GF-D8 (cell line): Measurements from ENCODE around the gene PPP1R27.

Experiments
- DNase-seq: peaks from one replicate; lab custom pipeline; 2025; lab: John Stamatoyannopoulos, UW

Gene PPP1R27

DNA sequence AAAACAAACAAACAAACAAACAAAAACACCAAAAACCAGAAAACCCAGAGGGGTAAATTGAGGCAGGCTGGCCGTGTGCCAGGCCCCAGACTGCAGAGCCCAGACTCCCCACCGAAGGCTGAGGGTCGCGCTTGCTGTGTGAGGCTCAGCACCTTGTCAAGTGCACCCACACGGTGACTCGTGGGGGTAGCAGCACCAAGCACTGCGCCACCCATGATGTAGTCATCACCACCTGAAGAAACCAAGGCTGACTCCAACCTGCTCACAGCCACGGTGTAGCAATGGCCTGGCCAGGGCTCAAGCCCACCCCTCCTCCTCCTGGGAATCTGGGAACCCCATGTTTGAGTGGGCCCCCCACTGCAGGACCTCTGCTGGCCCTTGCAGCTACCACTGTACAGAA is 13.7 kb downstream of the PPP1R27 start:
- DNase-seq = no peak

DNA sequence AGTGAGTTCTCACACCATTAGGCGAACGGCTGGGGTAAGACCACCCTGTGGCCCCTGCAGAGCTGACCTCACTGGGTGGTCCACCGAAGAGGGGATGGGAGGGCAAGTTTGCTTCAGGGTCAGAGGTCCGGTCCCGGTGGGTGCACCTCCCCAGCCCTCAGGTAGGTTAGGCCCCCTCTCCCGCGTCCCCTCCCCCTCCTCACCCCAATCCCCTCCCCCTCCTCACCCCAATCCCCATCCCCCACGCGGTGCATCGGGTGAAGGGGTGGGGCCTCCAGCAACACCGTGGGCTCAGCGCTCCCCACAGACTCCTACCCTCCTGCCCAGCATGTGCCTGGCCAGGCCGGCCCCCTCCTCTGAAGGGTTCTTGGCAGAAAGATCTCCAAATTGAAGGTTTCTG is 15.1 kb downstream of the PPP1R27 start:
- DNase-seq = no peak

DNA sequence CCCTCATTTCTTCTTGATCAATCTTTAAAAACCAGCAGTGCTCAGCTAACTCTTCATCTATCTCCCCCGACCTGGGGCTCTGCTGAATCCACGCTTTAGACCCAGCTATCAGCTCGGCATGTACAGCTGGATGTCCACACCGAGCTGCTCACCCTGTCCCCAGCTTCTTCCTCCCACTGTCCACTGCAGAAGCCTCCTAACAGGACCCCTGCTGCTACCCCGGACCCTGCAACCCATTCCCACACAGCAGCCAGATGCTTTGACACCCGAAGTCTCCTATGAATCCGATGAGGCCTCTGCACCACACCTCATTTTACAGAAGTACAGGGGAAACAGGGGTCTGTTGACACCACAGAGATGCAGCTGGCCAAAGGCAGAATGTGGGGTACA is 17.1 kb downstream of the PPP1R27 start:
- no peak for DNase-seq

DNA sequence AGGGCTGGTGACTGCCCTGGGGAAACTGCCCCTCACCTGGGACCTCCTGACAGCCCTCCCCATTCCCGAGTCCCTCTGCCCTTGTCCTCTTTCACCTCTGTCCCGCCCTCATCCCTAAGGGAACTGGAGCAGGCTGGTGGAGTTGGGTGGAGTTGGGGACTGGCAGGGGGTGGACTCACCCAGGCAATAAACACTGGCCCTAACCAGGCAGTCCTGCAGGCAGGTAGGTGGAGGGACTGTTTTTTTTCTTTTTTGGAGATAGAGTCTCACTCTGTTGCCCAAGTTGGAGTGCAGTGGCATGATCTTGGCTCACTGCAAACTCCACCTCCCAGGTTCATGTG is 19.2 kb downstream of the PPP1R27 start:
- DNase-seq = no peak

DNA sequence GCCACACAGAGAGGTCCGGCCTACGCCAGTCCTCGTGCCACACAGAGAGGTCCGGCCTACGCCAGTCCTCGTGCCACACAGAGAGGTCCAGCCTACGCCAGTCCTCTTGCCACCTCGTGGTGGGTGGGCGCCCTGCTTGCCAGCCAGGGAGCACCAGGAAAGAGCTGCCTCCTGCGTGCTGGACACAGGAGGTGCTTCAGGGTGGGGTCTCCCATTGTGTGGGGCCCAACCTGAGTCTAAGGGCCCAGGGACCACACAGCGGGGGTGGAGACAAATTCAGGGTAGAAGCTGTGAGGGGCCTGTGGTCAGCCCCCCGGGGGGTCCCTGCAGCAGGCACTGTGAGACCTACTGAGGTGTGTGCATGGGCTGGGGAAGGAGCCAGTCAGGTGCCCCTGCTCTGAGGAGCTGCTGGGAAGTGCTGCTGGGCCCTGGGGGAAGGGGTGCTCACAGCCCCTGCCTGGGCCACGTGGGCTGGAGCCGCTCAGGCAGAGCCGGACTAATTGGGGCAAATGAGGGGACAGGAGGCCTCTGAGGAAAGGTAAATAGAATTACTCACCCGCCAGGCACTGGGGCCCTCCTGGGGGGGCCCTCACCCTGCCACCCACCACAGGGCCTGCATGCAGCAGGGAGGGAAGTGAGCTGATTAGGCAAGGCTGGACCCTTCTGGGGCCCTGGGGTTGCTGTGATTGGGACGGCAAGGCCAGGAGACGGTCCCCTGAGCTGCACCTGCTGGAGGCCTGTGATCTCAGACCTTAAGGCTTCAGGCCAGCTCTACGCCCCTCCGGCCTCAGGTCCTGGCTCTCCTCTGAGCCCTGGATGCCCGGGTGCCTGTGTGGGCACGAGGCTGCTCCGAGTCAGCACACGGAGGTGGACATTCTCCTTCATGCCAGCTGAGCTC is 19.9 kb downstream of the PPP1R27 start:
- no peak for DNase-seq

DNA sequence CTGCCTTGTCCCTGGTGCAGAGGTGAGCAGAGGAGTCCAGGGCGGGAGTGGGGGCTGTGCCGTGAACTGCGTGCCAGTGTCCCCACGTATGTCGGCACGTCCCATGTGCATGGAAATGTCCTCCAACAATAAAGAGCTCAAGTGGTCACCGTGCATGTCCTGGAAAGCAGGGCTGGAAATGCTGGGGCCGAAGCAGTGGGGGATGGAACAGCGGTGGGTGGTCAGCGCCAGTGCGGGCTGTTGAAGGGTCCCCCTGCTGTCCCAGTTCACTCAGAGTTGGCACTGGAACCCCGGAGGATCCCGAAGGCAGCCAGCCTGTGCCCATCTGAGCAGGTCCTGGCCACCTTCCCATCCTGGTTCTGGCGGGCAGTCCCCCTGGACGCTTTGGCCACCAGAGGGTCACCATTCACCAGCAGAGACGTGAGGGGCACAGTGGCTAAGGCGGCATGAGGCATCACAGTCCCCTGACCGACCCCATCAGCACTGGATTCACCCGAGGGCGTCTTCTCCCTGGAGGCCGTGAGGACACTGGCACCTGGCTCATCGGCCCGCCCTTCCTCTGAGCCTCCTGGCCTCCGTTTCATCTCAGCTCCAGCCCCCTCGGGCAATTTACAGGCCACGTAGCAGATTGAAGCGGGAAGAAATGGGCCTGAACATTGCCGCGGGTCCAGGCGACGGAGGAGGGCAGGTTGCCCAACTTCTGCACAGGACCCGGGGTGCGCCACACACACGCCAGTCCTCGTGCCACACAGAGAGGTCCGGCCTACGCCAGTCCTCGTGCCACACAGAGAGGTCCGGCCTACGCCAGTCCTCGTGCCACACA is 20.8 kb downstream of the PPP1R27 start:
- no peak for DNase-seq

DNA sequence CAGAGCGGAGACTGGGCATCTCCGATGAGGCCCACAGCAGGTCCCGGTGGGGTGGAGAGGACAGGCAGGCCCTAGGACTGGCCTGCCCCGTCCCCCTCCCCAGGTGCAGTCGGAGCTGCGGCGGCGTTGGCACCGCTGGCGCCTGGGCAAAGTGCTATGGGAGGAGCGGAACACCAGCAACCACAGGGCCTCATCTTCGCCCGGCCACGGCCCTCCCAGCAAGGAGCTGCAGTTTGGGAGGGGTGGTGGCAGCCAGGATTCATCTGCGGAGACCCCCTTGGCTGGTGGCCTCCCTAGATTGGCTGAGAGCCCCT is 21.5 kb downstream of the PPP1R27 start:
- no peak for DNase-seq

DNA sequence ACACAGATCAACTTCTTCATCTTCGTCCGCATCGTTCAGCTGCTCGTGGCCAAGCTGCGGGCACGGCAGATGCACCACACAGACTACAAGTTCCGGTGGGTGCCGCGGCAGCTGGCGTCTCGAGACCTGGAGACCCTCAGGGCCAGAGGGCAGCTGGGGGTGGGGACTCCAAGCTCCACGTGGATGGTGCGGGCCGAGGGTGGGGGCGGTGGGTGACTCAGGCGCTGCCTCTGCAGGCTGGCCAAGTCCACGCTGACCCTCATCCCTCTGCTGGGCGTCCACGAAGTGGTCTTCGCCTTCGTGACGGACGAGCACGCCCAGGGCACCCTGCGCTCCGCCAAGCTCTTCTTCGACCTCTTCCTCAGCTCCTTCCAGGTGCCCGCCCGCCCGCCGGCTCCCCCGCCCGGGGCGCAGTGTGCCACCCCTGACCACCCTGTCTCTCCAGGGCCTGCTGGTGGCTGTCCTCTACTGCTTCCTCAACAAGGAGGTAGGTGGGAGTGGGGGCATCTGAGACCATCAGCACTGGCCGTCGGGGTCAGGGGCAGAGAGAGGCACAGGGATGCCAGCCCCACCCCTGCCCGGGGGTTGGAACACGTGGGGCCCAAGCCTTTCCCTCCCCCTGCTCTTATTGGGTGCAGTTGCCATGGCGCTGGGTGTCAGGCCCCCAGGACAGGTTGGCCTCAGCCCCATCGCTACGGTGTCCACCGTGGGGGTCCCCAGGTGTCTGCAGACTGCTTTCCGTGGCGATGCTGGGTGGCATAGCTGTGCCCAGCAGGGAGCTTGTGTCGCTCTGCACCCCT is 22.1 kb downstream of the PPP1R27 start:
- no peak for DNase-seq

DNA sequence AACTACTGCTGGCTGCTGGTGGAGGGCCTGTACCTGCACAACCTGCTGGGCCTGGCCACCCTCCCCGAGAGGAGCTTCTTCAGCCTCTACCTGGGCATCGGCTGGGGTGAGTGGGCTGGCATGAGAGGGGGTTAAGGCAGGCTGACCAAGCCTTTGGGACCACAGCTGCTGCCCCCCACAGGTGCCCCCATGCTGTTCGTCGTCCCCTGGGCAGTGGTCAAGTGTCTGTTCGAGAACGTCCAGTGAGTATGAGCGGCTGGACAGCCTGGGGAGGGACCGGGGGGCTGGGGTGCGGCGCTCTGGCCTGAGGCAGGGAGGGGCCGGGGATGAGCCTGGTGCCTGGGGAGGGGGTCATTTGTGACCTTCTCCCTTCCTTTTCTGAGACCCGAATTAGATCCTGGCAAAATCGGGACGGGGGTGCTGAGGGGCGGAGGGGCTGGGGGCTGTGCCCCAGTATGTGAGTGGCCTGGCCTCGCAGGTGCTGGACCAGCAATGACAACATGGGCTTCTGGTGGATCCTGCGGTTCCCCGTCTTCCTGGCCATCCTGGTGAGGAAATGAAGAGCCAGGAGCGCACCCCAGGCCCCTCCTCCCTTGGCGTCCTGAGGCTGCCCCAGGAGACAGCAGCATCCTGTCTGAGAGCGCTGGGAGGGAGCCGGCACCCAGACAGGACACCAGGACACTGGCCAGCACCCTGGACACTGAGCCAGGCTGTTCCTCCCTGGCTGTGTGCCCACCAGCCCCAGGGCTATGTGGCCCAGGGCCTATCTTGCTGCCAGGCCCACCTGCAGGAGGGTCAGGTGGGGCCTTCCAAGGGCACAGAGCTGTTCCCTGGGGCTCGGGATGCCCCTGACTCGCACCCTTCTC is 22.9 kb downstream of the PPP1R27 start:
- no peak for DNase-seq

DNA sequence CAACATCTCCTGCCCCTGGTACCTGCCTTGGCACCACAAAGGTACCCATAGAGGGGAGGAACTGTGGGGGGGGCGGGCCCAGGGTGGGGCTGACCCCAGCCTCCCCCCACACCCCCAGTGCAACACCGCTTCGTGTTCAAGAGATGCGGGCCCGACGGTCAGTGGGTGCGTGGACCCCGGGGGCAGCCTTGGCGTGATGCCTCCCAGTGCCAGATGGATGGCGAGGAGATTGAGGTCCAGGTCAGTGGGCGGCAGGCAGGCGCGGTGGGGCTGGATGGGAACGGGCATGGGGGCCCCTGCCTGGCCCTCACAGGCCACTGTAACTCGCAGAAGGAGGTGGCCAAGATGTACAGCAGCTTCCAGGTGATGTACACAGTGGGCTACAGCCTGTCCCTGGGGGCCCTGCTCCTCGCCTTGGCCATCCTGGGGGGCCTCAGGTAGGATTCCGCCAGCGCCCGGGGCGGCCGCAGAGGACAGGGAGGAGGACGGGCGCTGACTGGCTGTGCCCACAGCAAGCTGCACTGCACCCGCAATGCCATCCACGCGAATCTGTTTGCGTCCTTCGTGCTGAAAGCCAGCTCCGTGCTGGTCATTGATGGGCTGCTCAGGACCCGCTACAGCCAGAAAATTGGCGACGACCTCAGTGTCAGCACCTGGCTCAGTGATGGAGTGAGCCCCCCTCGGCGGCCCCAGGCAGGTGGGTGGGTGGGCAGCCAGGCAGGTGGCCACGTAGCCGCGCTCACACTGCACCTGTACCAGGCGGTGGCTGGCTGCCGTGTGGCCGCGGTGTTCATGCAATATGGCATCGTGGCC is 23.8 kb downstream of the PPP1R27 start:
- no peak for DNase-seq

DNA sequence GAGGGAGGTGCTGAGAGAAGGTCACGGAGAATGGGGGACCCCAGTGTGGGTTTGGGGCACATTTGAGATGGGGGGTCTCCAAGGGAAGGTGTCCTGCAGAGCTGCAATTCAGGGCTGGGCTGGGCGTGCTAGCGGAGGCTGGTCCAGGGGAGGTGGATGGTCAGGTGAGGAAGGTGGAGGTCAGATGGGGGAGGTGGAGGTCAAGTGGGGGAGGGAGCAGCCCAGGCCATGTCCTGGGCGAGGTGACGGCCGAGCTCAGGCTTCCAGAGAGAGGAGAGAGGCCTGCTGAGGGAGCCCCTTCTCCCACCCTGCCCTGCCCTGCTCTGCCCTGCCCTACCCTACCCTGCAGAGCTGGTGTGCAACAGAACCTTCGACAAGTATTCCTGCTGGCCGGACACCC is 24.4 kb downstream of the PPP1R27 start:
- no peak for DNase-seq

DNA sequence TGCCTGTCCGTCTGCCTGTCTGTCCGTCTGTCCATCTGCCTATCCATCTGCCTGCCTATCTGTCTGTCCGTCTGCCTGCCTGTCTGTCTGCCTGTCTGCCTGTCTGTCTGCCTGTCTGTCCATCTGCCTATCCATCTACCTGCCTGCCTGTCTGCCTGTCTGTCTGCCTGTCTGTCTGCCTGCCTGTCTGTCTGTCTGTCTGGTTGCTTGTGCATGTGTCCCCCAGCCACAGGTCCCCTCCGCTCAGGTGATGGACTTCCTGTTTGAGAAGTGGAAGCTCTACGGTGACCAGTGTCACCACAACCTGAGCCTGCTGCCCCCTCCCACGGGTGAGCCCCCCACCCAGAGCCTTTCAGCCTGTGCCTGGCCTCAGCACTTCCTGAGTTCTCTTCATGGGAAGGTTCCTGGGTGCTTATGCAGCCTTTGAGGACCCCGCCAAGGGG is 25.3 kb downstream of the PPP1R27 start:
- no peak for DNase-seq

DNA sequence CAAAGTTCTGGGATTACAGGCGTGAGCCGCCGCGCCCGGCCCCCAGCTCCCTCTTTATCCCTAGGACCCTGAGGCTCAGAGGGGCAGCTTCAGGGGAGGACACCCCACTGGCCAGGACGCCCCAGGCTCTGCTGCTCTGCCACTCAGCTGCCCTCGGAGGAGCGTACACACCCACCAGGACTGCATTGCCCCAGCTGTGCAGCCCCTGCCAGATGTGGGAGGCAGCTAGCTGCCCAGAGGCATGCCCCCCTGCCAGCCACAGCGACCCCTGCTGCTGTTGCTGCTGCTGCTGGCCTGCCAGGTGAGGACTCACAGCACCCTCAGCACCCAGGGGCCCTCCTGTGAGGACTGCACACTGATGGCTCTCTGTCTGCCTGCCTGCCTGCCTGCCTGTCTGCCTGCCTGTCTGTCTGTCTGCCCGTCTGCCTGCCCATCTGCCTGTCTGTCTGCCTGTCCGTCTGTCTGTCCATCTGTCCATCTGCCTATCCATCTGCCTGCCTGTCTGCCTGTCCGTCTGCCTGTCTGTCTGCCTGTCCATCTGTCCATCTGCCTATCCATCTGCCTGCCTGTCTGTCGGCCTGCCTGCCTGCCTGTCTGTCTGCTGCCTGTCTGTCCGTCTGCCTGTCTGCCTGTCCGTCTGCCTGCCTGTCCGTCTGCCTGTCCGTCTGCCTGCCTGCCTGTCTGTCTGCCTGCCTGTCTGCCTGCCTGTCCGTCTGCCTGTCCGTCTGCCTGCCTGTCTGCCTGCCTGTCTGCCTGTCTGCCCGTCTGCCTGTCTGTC is 25.9 kb downstream of the PPP1R27 start:
- DNase-seq = no peak

DNA sequence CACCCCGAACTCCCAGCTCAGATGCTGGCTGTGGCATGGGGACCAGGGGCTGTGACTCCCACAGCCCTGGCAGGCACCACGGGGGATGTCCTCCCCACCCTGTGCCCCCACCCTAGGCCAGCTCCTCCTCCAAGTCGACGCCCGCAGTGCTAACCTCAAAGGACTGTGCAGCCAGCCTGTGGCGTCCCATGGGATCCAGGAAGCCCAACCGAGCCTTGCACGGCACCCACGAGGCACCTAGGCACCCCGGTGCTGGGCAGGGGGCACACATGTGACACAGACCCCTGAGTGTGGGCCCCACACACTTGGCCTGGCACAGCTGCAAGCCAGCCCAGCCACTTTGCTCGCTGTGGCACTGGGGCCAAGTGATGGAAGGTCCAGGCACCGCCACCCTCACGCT is 27.0 kb downstream of the PPP1R27 start:
- DNase-seq = no peak

DNA sequence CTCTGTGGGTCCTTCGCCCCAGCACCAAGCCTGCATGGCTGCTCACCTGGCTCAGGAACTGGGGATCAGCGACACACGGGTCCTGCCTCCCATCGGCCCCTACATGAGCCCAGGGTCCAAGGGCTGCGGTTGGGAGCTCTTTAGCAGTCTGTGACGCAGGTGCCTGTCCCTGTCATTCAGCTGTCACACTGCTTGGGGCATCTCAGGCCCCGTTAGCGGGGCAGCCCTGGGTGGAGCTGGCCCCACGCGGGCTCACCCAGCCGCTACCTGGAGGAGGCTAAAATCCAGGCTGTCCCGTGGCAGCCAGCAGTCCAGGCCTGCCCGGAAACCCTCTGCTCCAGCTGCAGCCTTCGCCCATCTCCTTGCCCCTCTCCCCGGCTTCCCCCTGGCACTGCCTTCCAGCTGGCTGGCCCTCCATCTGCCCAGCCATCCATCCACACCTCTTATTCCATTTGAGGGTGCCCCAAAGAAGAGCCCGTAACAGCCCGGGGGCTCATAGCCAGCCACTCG is 27.6 kb downstream of the PPP1R27 start:
- no peak for DNase-seq

DNA sequence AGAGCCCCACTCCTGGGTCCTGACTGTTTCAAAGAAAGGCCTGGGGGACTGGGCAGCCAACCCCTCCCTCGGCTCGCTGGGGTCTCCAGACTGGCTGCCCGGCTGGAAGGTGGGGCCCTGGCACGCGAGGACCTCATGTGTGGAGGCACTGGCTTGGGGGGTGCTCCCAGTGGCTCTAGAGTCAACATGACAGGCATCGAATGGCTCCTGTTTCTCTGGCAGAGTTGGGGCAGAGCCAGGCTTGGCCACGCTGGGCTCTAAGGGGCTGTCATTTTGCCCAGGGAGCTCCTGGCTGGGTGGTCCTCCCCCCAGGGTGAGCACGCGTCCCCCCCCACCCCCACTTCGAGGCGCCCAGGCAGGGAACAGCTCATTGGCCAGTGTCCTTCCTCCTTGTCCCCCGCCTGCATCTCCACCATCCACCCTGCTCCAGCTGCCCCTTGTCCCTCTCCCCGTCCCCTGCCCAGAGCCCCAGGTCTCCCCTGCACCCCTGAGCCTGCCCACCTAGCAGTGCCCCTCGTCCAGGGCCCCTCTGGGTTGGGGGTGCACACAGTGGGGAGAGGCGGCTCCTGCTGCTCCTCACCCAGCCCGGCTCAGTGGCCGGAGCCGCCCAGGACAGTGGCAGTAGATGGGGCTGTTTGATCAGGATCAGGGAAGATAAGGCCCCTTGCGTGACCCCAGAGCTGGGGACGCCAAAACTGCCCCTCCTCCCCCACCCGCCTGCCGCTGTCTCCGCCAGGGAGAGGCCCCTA is 28.2 kb downstream of the PPP1R27 start:
- no peak for DNase-seq

DNA sequence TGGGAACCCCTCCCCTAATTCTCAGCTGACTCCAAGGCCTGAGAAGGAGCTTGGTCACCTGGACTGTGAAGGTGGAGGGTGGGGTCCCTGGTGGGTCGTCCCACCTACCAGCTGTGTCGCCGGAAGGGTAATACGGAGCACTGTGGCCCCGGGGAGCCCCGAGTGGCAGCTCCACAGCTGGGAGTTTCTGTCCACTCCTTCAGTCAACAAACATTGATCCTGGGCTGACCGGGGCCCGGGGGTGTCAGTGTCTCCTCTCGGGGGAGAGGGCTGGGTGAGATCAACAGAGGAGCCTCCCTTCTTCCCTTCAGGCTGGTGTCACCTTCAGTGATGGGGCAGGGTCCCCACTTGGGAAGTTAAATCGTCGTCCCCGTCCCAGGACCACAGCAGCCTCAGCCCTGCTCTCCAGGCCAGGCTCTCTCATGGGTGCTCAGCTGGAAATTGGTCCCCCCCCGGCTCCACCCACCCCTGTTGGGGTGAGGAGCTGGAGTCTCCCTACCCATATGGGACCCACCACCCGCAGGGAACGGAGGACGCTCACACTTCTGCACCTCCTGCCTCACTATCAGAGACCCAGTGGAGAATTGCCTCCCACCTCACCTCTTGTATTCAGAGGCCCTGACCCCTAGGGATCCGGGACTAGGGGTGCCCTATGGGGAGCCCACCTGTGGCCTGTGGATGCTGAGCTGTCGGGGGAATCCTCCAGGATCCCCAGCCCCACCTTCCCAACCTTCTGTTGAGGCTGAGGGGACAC is 29.0 kb downstream of the PPP1R27 start:
- no peak for DNase-seq
